Endothelial cell of umbilical vein (primary cell): Measurements from ENCODE around the gene TIGIT.

Source experiments
- CTCF ChIP-seq, 2 donors: IDR thresholded peaks; 1 replicate in 1 of 2; 2 replicates in 1 of 2; pipeline ENCODE4 v1.5.1; 2011; ENCODE audit warnings: low read length in 2 of 2, mild to moderate bottlenecking in 2 of 2, moderate library complexity in 2 of 2, control low read depth in 1 of 2, inconsistent platforms in 1 of 2, low read depth in 1 of 2; ENCODE audit not compliant: insufficient read depth in 1 of 2; ENCODE audit errors: extremely low read depth in 1 of 2
- EZH2 ChIP-seq: IDR thresholded peaks from 2 replicates; pipeline ENCODE4 v1.6.1; 2012; ENCODE audit warnings: borderline replicate concordance, low read depth, mild to moderate bottlenecking, moderate library complexity, low read length, inconsistent platforms; ENCODE audit not compliant: severe bottlenecking
- POLR2A ChIP-seq: IDR thresholded peaks from 2 replicates; pipeline ENCODE4 v1.6.1; 2012; ENCODE audit warnings: low read depth, mild to moderate bottlenecking, control low read depth, low read length
- POLR2AphosphoS5 ChIP-seq: IDR thresholded peaks from 2 replicates; pipeline ENCODE4 v1.6.1; 2012; ENCODE audit warnings: low read depth, mild to moderate bottlenecking, control low read depth, low read length, moderate library complexity; ENCODE audit not compliant: insufficient read depth

- TF ChIP-seq CTCF (IDR thresholded peaks at IDR 0.05; ENCODE audit: extremely low read depth in 1 of 2, insufficient read depth in 1 of 2, low read depth in 1 of 2, low read length in 2 of 2) (no peak), POLR2A (no peak), EZH2 (no peak), POLR2AphosphoS5 (no peak)
These were observed 37.2 kb downstream of the TIGIT start for GRCh38 chr3:114331007-114331406.
